GM12878 (cell line): ENCODE measurements around the gene TBC1D10A. TPM values are rescaled to one million over a fixed set of nuclear protein-coding genes. Genes with fewer than 3 reads are reported as not detected.

Source experiments
- ATAC-seq: fragments of 200-7000 bp; cut with Tn5 transposase; 3 replicates; pipeline ENCODE4 v1.9.1; 2020; ENCODE audit warnings: mild to moderate bottlenecking, moderate library complexity
- BruUV-seq: library from RNA; stranded (reverse); fragments of 400-500 nt; replicated peaks from 2 replicates; lab custom pipeline; 2021; lab: Mats Ljungman, UMichigan
- CTCF ChIA-PET: fragments of 300-600 bp; sonication (Branson Sonifier 250); formaldehyde crosslinking; extraction: SDS; loops from one replicate; lab custom pipeline; 2021; ENCODE audit warnings: inconsistent platforms; lab: Yijun Ruan, JAX
- POLR2A ChIA-PET: fragments of 350-600 bp; formaldehyde crosslinking; extraction: SDS; loops from one replicate; lab custom pipeline; 2021; ENCODE audit warnings: inconsistent platforms; lab: Charles Lee
- RAD21 ChIA-PET: fragments of 300-600 bp; sonication (Branson Sonifier 250); formaldehyde crosslinking; loops from one replicate; lab custom pipeline; 2023; ENCODE audit warnings: antibody characterized with exemption; ENCODE audit not compliant: unreplicated experiment; lab: Charles Lee
- SMC1A ChIA-PET: fragments of 300-600 bp; sonication (Branson Sonifier 250); formaldehyde crosslinking; loops from one replicate; lab custom pipeline; 2023; ENCODE audit not compliant: unreplicated experiment, uncharacterized antibody; lab: Charles Lee
- DNase-seq: peaks from one replicate; pipeline ENCODE4 v3.0.0-alpha.2; 2011; ENCODE audit warnings: low read depth, low spot score
- FAIRE-seq: peaks from 3 replicates; lab custom pipeline; 2011; peaks lifted over from hg19 to GRCh38; lab: Jason Lieb, UNC
- H2AFZ ChIP-seq: 2 replicates; pipeline ENCODE4 v1.6.0; 2011; ENCODE audit warnings: low read depth, low read length, control low read depth; ENCODE audit not compliant: control insufficient read depth
- H3K27ac ChIP-seq: 2 replicates; pipeline ENCODE4 v1.5.1; 2011; ENCODE audit warnings: control low read depth; ENCODE audit not compliant: control insufficient read depth, insufficient read depth
- H3K27me3 ChIP-seq, 2 experiments: replicated peaks in 1 of 2; 2 replicates each; pipeline versions ENCODE4 v1.6.0 to v1.6.1; 2011; ENCODE audit warnings: low read length in 1 of 2; ENCODE audit not compliant: control insufficient read depth in 2 of 2, insufficient read depth in 2 of 2
- H3K36me3 ChIP-seq, 2 experiments: 2 replicates each; pipeline ENCODE4 v1.5.1; 2011; ENCODE audit warnings: low read length in 1 of 2; ENCODE audit not compliant: control insufficient read depth in 2 of 2, insufficient read depth in 2 of 2
- H3K4me1 ChIP-seq: 2 replicates; pipeline ENCODE4 v1.6.1; 2011; ENCODE audit warnings: mild to moderate bottlenecking, low read length, moderate library complexity, mixed read lengths; ENCODE audit not compliant: control insufficient read depth, insufficient read depth
- H3K4me2 ChIP-seq: 2 replicates; pipeline ENCODE4 v1.6.0; 2011; ENCODE audit warnings: control low read depth; ENCODE audit not compliant: control insufficient read depth, insufficient read depth
- H3K4me3 ChIP-seq: fragments of 200-600 bp; sonication (generic); 2 replicates; pipeline ENCODE4 v1.5.1; 2016
- H3K79me2 ChIP-seq: 2 replicates; pipeline ENCODE4 v1.6.0; 2011; ENCODE audit warnings: low read length; ENCODE audit not compliant: control insufficient read depth, insufficient read depth
- H3K9ac ChIP-seq: 2 replicates; pipeline ENCODE4 v1.8.0; 2011; ENCODE audit warnings: low read length, control low read depth, mixed read lengths; ENCODE audit not compliant: control insufficient read depth, insufficient read depth
- H3K9me3 ChIP-seq: replicated peaks from 3 replicates; pipeline ENCODE4 v1.5.1; 2011; ENCODE audit warnings: mild to moderate bottlenecking, low read length; ENCODE audit not compliant: control insufficient read depth, insufficient read depth
- H4K20me1 ChIP-seq: 2 replicates; pipeline ENCODE4 v1.6.0; 2011; ENCODE audit not compliant: control insufficient read depth, insufficient read depth
- CREB1 ChIP-seq: IDR thresholded peaks from 2 replicates; pipeline ENCODE4 v1.6.1; 2012; ENCODE audit warnings: low read depth, mild to moderate bottlenecking, inconsistent platforms
- MYC ChIP-seq: IDR thresholded peaks from 2 replicates; pipeline ENCODE4 v1.6.1; 2011; ENCODE audit warnings: mild to moderate bottlenecking, low read length, moderate library complexity, inconsistent platforms; ENCODE audit not compliant: insufficient read depth, insufficient replicate concordance, insufficient read length, severe bottlenecking
- POLR2AphosphoS5 ChIP-seq: IDR thresholded peaks from 2 replicates; pipeline ENCODE4 v1.6.1; 2011; ENCODE audit warnings: mild to moderate bottlenecking, low read length, inconsistent platforms
- WGBS: methylation state at CpG from one replicate; pipeline ENCODE4 v1.1.6; 2016; ENCODE audit warnings: low lambda C conversion rate; ENCODE audit not compliant: insufficient replicate concordance, insufficient coverage; ENCODE audit errors: missing lambda C conversion rate; 5-methylcytosine and 5-hydroxymethylcytosine counted together
- in situ Hi-C: fragments of 300-500 bp; cut with MboI; formaldehyde crosslinking; loops from 9 replicates; pipeline ENCODE4 v1.14.3; 2018; ENCODE audit warnings: mixed read lengths
- intact Hi-C: fragments of 100-400 bp; cut with micrococcal nuclease; formaldehyde crosslinking; loops from one replicate; pipeline ENCODE4 v1.14.2; 2022; ENCODE audit not compliant: unreplicated experiment
- polyA plus RNA-seq, 11 experiments: library from polyadenylated mRNA; depleted of rRNA in 4 of 11; unstranded in 6 of 11; stranded (reverse) in 5 of 11; fragments of >200 nt; fragmentation: Nextera tagmentation in 4 of 11; fragmentation: Illumina TruSeq in 1 of 11; extraction: Ambion mirVana in 4 of 11; extraction: Trizol in 1 of 11; gene quantifications; 1 replicate in 1 of 11; 2 replicates in 10 of 11; pipeline versions ENCODE4 v1.2.1 to v1.2.3, GENCODE V29; 2011 to 2016; ENCODE audit warnings: inconsistent platforms in 2 of 11, missing spikeins in 2 of 11, low read depth in 1 of 11
- total RNA-seq, 4 experiments: library from RNA; depleted of rRNA in 3 of 4; stranded (reverse); fragments of >200 nt in 3 of 4; fragmentation: Illumina TruSeq in 1 of 4; extraction: Trizol in 1 of 4; gene quantifications; 2 replicates each; pipeline versions ENCODE4 v1.2.1 to v1.2.3, GENCODE V29; 2013 to 2021
- TF ChIP-seq, protein P1 (sequence below): IDR thresholded peaks from 2 replicates; pipeline ENCODE4 v1.6.1; 2011; ENCODE audit warnings: low read depth, mild to moderate bottlenecking, low read length, moderate library complexity, borderline replicate concordance; ENCODE audit errors: extremely low read depth
- TF ChIP-seq, protein P2 (sequence below): fragments of 450-650 bp; IDR thresholded peaks from 2 replicates; pipeline ENCODE4 v1.6.1; 2017; ENCODE audit warnings: low read depth, mild to moderate bottlenecking, moderate library complexity

The TBC1D10A gene
- total and polyA plus RNA-seq, 10 of the 15 experiments (the other 5 are each of a cell fraction or from before 2014, with no cell fraction given) = 0.27 to 25.7 (median 15.3) TPM

DNA sequence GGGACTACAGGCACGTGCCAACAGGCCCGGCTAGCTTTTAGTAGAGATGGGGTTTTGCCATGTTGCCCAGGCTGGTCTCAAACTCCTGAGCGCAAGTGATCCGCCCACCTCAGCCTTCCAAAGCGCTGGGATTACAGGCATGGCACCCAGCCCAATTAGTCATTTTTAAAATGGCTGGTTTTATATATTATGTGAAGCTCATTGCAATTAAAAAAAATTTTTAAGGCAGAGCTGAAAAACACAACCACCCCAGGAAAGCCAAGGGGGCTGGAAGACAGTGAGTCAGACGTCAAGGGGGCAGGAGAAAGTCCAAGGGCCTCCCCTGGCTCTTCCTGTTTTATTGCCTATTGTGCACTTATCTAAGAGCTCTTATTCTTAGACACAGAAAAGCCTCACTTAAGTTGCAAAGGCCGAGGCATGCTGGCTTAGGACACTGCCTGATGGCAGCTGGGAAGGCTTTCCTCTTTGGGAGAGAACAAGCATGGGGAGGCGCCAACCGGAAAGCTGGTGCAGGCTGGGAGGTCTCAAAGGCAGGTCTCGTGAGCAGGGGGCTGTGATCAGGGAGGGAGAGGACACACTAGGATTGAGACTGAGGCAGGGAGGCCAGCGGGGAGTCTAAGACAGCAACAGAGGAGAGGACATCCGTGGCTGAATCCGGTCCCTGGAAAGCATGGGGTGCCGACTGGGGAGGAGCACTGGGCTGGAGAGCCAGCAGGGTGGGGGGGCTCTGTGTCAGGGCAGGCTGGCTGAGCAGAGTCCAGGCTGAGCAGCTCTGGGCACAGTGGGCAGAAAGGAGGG, 49.0 kb downstream of the TBC1D10A start:
- no TSS peak for BruUV-seq
- no peaks in the 10 kb centered on the region for H3K79me2 ChIP-seq
- ChIA-PET POLR2A (interaction anchor here (0.6 to 0.9 kb wide), 3 partner anchors 10 to 229 kb away, joined by 3 to 6 read pairs (median 3); partner anchors contain the start of gene TBC1D10A), RAD21 (interaction anchor here (0.6 kb wide), 1 partner anchor 12 kb away, joined by 3 read pairs; the partner anchor contains the start of gene CASTOR1), CTCF (interaction anchor here (0.6 to 2.0 kb wide), 6 partner anchors 10 to 466 kb away, joined by 3 to 12 read pairs (median 4); no protein-coding TSS in a partner anchor)
- ATAC-seq = no peak
- H3K9ac ChIP-seq = no peak overlapping the region
- H3K27ac ChIP-seq = no peak overlapping the region
- 53% methylated on average over 14 of the region's 14 CpGs for WGBS
- H4K20me1 ChIP-seq = no peaks in the 10 kb centered on the region
- intact Hi-C loops = no loop called here
- in situ Hi-C loops = no loop called here
- no peak for FAIRE-seq
- no peaks in the 10 kb centered on the region for H3K4me1 ChIP-seq
- no peak overlapping the region for H2AFZ ChIP-seq
- no peaks in the 10 kb centered on the region; a peak in 1 of 4 replicates for H3K27me3 ChIP-seq
- no peaks in the 10 kb centered on the region for H3K9me3 ChIP-seq
- no peak for DNase-seq
- TF ChIP-seq, protein P1, sequence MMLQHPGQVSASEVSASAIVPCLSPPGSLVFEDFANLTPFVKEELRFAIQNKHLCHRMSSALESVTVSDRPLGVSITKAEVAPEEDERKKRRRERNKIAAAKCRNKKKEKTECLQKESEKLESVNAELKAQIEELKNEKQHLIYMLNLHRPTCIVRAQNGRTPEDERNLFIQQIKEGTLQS = no peak
- TF ChIP-seq, protein P2, sequence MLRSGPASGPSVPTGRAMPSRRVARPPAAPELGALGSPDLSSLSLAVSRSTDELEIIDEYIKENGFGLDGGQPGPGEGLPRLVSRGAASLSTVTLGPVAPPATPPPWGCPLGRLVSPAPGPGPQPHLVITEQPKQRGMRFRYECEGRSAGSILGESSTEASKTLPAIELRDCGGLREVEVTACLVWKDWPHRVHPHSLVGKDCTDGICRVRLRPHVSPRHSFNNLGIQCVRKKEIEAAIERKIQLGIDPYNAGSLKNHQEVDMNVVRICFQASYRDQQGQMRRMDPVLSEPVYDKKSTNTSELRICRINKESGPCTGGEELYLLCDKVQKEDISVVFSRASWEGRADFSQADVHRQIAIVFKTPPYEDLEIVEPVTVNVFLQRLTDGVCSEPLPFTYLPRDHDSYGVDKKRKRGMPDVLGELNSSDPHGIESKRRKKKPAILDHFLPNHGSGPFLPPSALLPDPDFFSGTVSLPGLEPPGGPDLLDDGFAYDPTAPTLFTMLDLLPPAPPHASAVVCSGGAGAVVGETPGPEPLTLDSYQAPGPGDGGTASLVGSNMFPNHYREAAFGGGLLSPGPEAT = no peak
- TF ChIP-seq POLR2AphosphoS5 = no peak
- no peak for TF ChIP-seq MYC
- no peak for TF ChIP-seq CREB1
- TF ChIP-seq, all 136 proteins: peak for 0
- Histone ChIP-seq H3K4me3 (no peak overlapping the region), H3K36me3 (no peaks in the 10 kb centered on the region), H3K4me2 (no peak overlapping the region)
- SMC1A ChIA-PET = no interaction called here
